Measurements from ENCODE around the gene LTO1. TPM values are rescaled to one million over a fixed set of nuclear protein-coding genes. Genes with fewer than 3 reads are reported as not detected.

Gene LTO1, protein sequence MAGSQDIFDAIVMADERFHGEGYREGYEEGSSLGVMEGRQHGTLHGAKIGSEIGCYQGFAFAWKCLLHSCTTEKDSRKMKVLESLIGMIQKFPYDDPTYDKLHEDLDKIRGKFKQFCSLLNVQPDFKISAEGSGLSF
- 37.5 and 46.1 TPM in 2 replicates for total RNA-seq (2014; rRNA removed)
- Bru-seq, nascent RNA: percentile 84 among the genes with signal in this experiment
- BruChase-seq, experiment 1, labeled RNA remaining after a 6-hour chase: percentile 83 among the genes with signal in this experiment
- BruChase-seq, experiment 2, labeled RNA remaining after a 2-hour chase: percentile 85 among the genes with signal in this experiment
- long read RNA-seq, transcript LTO1-201 (5 exons, 2,478 nt): major isoform, 19 of 90 reads
- long read RNA-seq, transcript LTO1-210 (4 exons, 817 nt): minor isoform, 6 of 90 reads
- long read RNA-seq, partial matches to known transcripts: 2 of 90 reads
- long read RNA-seq, other reads (novel, unspliced or antisense): 57 of 90 reads

DNA sequence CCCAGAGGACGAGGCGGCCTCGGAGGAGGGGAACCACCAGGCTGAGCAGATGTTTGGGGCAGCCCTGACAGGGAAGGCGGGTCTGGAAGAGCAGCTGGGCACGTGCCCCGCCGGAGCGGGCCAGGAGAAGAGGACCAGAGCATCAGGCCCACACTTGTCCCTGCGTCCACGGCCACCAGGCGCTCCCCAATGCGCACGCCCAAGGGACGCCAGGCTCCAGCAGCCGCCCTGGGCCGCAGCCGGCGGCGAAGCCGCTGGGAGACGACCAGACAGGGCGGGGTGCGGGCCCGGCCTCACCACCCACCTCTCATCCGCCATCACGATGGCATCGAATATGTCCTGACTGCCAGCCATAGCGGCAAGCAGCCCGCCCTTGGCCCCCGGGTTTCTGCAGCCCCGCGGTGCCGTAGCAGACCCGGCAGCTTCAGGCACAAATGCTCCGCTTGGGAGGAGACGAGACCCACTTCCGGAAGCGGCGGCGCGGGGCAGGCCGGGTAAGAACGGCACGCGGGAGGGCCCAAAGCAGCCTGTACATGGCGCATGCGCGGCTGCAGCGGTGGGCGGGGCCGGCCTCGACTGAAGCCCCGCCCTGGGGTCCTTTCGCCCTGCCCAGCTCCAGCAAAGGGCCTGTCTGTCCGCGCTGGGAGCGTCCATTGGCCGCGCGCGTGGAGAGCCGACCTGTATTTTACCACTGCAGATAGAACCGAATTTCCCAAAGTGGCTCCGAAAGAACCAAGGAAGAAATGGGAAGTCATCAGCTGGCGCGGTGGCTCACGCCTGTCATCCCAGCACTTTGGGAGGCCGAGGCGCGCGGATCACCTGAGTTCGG is at the start of gene LTO1:
LTO1 (minus strand) TSS at position 468 of the 829 bp plus-strand sequence; CDS start at position 354, 114 bp downstream.
- DNase-seq: peak; percentile 98
- ATAC-seq: peak; percentile 86
- no TSS peak for BruUV-seq (replicated peaks)
- Histone ChIP-seq H2AFZ (ENCODE audit: low read length) (peak within 1 kb of the TSS; percentile 74), H3F3A (ENCODE audit: low read length, unreplicated experiment) (peaks cover 8% of the 10 kb centered on the region), H3K27ac (ENCODE audit: low read length) (peak within 1 kb of the TSS; percentile 74), H3K9me2 (replicated peaks; ENCODE audit: low read length) (no peaks in the 10 kb centered on the region), H3K79me2 (ENCODE audit: low read length) (peaks cover 45% of the 10 kb centered on the region), H3K36me3 (ENCODE audit: low read depth, low read length) (peaks cover 25% of the 10 kb centered on the region), H3K4me2 (ENCODE audit: low read length) (peak within 1 kb of the TSS; percentile 99), H3K4me1 (ENCODE audit: insufficient read depth, low read length) (peaks cover 22% of the 10 kb centered on the region), H4K20me1 (ENCODE audit: low read length) (peaks cover 6% of the 10 kb centered on the region), H3K9ac (ENCODE audit: low read length) (peak within 1 kb of the TSS; percentile 98), H3K4me3 (ENCODE audit: low read length) (peak within 1 kb of the TSS; percentile 81), H3K27me3 (ENCODE audit: low read length) (no peaks in the 10 kb centered on the region), H3K9me3 (ENCODE audit: low read length) (no peaks in the 10 kb centered on the region)
- ChIA-PET POLR2A (ENCODE audit: unreplicated experiment) (interaction anchor here (0.5 to 0.8 kb wide), 8 partner anchors 10 to 675 kb away, joined by 3 to 5 read pairs (median 3); partner anchors contain the start of gene TPCN2), CTCF (interaction anchor here (0.5 kb wide), 2 partner anchors 33 to 232 kb away, joined by 3 read pairs; no protein-coding TSS in a partner anchor)
- no peak for TF ChIP-seq EZH2phosphoT487 (IDR thresholded peaks at IDR 0.05; ENCODE audit: borderline replicate concordance, low read length)
- TF ChIP-seq EZH2 (IDR thresholded peaks at IDR 0.05; ENCODE audit: low read length, unreplicated experiment): no peak
- TF ChIP-seq, protein P1, sequence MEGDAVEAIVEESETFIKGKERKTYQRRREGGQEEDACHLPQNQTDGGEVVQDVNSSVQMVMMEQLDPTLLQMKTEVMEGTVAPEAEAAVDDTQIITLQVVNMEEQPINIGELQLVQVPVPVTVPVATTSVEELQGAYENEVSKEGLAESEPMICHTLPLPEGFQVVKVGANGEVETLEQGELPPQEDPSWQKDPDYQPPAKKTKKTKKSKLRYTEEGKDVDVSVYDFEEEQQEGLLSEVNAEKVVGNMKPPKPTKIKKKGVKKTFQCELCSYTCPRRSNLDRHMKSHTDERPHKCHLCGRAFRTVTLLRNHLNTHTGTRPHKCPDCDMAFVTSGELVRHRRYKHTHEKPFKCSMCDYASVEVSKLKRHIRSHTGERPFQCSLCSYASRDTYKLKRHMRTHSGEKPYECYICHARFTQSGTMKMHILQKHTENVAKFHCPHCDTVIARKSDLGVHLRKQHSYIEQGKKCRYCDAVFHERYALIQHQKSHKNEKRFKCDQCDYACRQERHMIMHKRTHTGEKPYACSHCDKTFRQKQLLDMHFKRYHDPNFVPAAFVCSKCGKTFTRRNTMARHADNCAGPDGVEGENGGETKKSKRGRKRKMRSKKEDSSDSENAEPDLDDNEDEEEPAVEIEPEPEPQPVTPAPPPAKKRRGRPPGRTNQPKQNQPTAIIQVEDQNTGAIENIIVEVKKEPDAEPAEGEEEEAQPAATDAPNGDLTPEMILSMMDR (conservative IDR thresholded peaks at IDR 0.05; ENCODE audit: low read depth, low read length): no peak
- intact Hi-C loops (cut with micrococcal nuclease): no loop called here

DNA sequence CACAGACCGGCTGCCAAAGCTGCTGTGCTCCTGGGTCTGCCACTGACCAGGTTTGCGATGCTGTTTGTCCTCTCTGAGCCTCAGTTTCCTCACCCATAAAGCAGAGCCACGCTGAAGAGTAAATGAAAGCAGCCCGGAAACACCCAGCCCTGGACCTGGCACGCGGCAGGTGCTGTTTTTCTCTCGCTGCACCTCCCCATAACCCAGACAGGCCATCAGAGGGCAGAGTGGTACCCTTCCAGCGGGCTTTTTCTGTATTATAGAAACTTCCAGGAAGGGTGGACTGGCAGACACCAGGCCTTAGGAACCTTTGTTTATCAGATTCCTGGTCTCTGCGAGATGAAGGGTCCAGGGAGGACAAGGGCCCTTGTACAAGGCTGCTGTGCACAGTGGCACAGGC is 46.6 kb upstream of the LTO1 start:
- BruUV-seq (replicated peaks): no TSS peak
- peak overlapping the region; percentile 52 for H3K4me2 ChIP-seq (ENCODE audit: low read length)
- no peaks in the 10 kb centered on the region for H3K9me3 ChIP-seq (ENCODE audit: low read length)
- H2AFZ ChIP-seq (ENCODE audit: low read length): peak overlapping the region; percentile 61
- ATAC-seq: peak; percentile 83
- no peaks in the 10 kb centered on the region for H3F3A ChIP-seq (ENCODE audit: low read length, unreplicated experiment)
- ChIA-PET POLR2A (ENCODE audit: unreplicated experiment) (no interaction called here), CTCF (no interaction called here)
- no peaks in the 10 kb centered on the region for H3K79me2 ChIP-seq (ENCODE audit: low read length)
- no peaks in the 10 kb centered on the region for H3K36me3 ChIP-seq (ENCODE audit: low read depth, low read length)
- no peaks in the 10 kb centered on the region for H4K20me1 ChIP-seq (ENCODE audit: low read length)
- peak overlapping the region; percentile 22; the same call in 1 of the 2 replicates for H3K4me3 ChIP-seq (ENCODE audit: low read length)
- H3K27ac ChIP-seq (ENCODE audit: low read length): no peak overlapping the region
- no peak overlapping the region for H3K9ac ChIP-seq (ENCODE audit: low read length)
- intact Hi-C loops (cut with micrococcal nuclease): no loop called here
- peak; percentile 74 for DNase-seq
- H3K27me3 ChIP-seq (ENCODE audit: low read length): no peaks in the 10 kb centered on the region
- TF ChIP-seq EZH2 (IDR thresholded peaks at IDR 0.05; ENCODE audit: low read length, unreplicated experiment): no peak
- TF ChIP-seq, protein P1 (conservative IDR thresholded peaks at IDR 0.05; ENCODE audit: low read depth, low read length): peak; percentile 88
- no peaks in the 10 kb centered on the region for H3K9me2 ChIP-seq (replicated peaks; ENCODE audit: low read length)
- H3K4me1 ChIP-seq (ENCODE audit: insufficient read depth, low read length): no peaks in the 10 kb centered on the region

All from PC-3 (cell line).